HG03139 (cell line): ENCODE data around the gene CIDEA.
"Not testable (repeated sequence)": the region's sequence is repeated elsewhere in the genome, so short reads cannot be mapped to it uniquely, and the experiment has no call there.

Experiments
- ATAC-seq: cut with Tn5 transposase; IDR thresholded peaks from one replicate; pipeline ENCODE4 v1.9.1; 2021; ENCODE audit not compliant: unreplicated experiment

Gene CIDEA

GRCh38 chr18:12238826-12239225, 15.3 kb upstream of the CIDEA start:
- no peak for ATAC-seq

GRCh38 chr18:12239431-12239830, 14.7 kb upstream of the CIDEA start:
- no peak for ATAC-seq

- no peak for ATAC-seq
These were observed 11.4 kb upstream of the CIDEA start for GRCh38 chr18:12242658-12243260.

- not testable (repeated sequence) for ATAC-seq
These were observed 10.9 kb upstream of the CIDEA start for GRCh38 chr18:12243272-12243671.

GRCh38 chr18:12245793-12246135, 8.4 kb upstream of the CIDEA start:
- ATAC-seq: no peak

GRCh38 chr18:12246849-12247808, 7.0 kb upstream of the CIDEA start:
- ATAC-seq: no peak

- ATAC-seq: no peak
These were observed 6.2 kb upstream of the CIDEA start for GRCh38 chr18:12247946-12248345.

GRCh38 chr18:12248926-12249720, 5.0 kb upstream of the CIDEA start:
- no peak for ATAC-seq

GRCh38 chr18:12251311-12251710, 2.9 kb upstream of the CIDEA start:
- no peak for ATAC-seq

- no peak for ATAC-seq
These were observed 2.1 kb upstream of the CIDEA start for GRCh38 chr18:12252061-12252460.

GRCh38 chr18:12253027-12253426, 1.1 kb upstream of the CIDEA start:
- no peak for ATAC-seq

GRCh38 chr18:12253663-12254135, 462 bp upstream of the CIDEA start:
- no peak for ATAC-seq

- ATAC-seq: no peak
These were observed 805 bp downstream of the CIDEA start for GRCh38 chr18:12254820-12255511.

GRCh38 chr18:12255626-12256026, 1.5 kb downstream of the CIDEA start:
- ATAC-seq: no peak

GRCh38 chr18:12256951-12257350, 2.8 kb downstream of the CIDEA start:
- no peak for ATAC-seq

- ATAC-seq: no peak
These were observed 4.0 kb downstream of the CIDEA start for GRCh38 chr18:12257996-12258718.

GRCh38 chr18:12258719-12259705, 4.9 kb downstream of the CIDEA start:
- no peak for ATAC-seq

GRCh38 chr18:12262748-12263147, 8.6 kb downstream of the CIDEA start:
- ATAC-seq: no peak

- no peak for ATAC-seq
These were observed 10.7 kb downstream of the CIDEA start for GRCh38 chr18:12264864-12265263.
